ENCODE measurements around the gene FMN1. TPM values are rescaled to one million over a fixed set of nuclear protein-coding genes. Genes with fewer than 3 reads are reported as not detected.
A peak's percentile ranks its signal among the peaks of the same experiment; 100 is the strongest.

Gene FMN1
- total RNA-seq, 4 donors from 2014 or later: 32.6 to 102 (median 63.0) TPM

DNA sequence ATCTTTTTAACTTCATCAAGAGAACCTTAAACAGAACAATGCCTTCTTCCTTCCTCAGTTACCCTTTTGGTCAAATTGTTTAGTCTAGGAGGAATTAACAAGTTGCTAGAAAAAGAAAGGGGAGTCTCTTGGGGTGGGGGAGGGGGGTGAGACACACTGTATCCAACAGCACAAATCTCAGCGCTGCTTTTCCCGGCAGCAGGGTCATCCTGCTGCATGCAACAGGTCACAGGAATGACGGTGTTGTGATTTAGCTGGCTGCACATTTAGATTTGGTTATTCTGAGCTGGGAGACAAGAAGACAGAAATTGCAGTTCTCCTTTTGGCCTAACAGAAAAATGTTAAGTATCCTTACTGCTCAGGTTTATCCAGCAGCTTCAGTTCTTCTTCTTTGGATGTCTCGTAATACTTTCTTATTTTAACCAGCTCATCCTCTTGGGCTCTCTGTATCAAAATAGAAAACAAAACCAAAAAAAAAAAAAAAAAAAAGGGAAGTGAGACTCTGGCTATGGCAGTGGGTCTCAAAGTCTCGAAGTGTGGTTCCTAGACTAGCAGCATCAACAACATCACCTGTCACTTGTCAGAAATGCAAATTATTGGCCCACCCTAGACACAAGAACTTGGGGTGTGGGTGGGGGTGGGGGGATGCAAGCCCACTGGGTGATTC is 286.2 kb downstream of the FMN1 start:
- intact Hi-C loops (cut with DNase I; ENCODE audit: low total_unique reads) (no loop called here), in situ Hi-C loops (cut with MboI; ENCODE audit: low pct_ligation_motif_present in 1 of 4, low pct_unique_long_range_greater_than_20kb in 1 of 4, low sequenced_read_pairs in 3 of 4) (no loop called here)
- WGBS, 2 donors (ENCODE audit: low coverage in 1 of 2): 54 to 92% methylated on average over 2 to 5 of the region's 5 CpGs
- Histone ChIP-seq H3K9me3 (no peaks in the 10 kb centered on the region), H3K27ac (peak overlapping the region in 2 of 4 donors; percentile 39 to 53), H3K4me3 (no peak overlapping the region), H3K4me1 (peaks cover 0 to 7% (median 3%) of the 10 kb centered on the region in 4 donors), H3K27me3 (no peaks in the 10 kb centered on the region), H3K36me3 (no peaks in the 10 kb centered on the region)
- peak; percentile 15 for DNase-seq
- TF ChIP-seq EP300 (IDR thresholded peaks at IDR 0.05; ENCODE audit: low read depth) (no peak), POLR2A (IDR thresholded peaks at IDR 0.05) (no peak), CTCF (IDR thresholded peaks at IDR 0.05) (no peak), POLR2AphosphoS5 (IDR thresholded peaks at IDR 0.05) (no peak)

DNA sequence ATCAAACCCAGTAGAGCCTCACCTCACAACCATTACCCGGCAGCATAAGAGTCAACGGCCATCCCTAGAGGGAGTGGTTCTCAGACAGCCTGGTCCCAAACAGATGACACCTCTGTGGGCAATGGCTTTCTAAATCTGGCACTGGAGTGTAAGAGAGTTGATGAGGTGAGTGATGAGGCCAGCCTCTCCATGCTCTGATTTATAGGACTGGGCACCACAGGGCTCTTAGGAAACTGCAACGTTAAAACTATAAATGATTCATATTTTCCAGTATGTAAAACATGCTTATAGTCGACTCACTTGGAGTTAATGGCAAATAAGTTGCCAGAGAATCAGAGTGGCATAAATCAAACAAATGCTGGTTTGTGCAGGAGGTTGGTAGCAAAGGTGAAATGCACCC is 289.0 kb downstream of the FMN1 start:
- Histone ChIP-seq H3K9me3 (no peaks in the 10 kb centered on the region), H3K4me3 (no peak overlapping the region), H3K4me1 (peaks cover 0 to 7% (median 3%) of the 10 kb centered on the region in 4 donors), H3K36me3 (no peaks in the 10 kb centered on the region), H3K27me3 (no peaks in the 10 kb centered on the region), H3K27ac (no peak overlapping the region)
- intact Hi-C loops (cut with DNase I; ENCODE audit: low total_unique reads): no loop called here
- TF ChIP-seq POLR2AphosphoS5 (IDR thresholded peaks at IDR 0.05) (no peak), POLR2A (IDR thresholded peaks at IDR 0.05) (no peak), EP300 (IDR thresholded peaks at IDR 0.05; ENCODE audit: low read depth) (no peak), CTCF (IDR thresholded peaks at IDR 0.05) (no peak)
- DNase-seq: no peak
- in situ Hi-C loops (cut with MboI; ENCODE audit: low pct_ligation_motif_present in 1 of 4, low pct_unique_long_range_greater_than_20kb in 1 of 4, low sequenced_read_pairs in 3 of 4): no loop called here
- WGBS, 2 donors (ENCODE audit: low coverage in 1 of 2): 64 to 74% methylated on average over 2 to 4 of the region's 4 CpGs

- Histone ChIP-seq H3K4me3 (no peak overlapping the region), H3K9me3 (no peaks in the 10 kb centered on the region), H3K4me1 (peaks cover 0 to 7% (median 3%) of the 10 kb centered on the region in 4 donors), H3K27me3 (no peaks in the 10 kb centered on the region), H3K27ac (no peak overlapping the region), H3K36me3 (no peaks in the 10 kb centered on the region)
- intact Hi-C loops (cut with DNase I; ENCODE audit: low total_unique reads) (no loop called here), in situ Hi-C loops (cut with MboI; ENCODE audit: low pct_ligation_motif_present in 1 of 4, low pct_unique_long_range_greater_than_20kb in 1 of 4, low sequenced_read_pairs in 3 of 4) (no loop called here)
- no peak for DNase-seq
- TF ChIP-seq POLR2AphosphoS5 (IDR thresholded peaks at IDR 0.05) (no peak), POLR2A (IDR thresholded peaks at IDR 0.05) (no peak), EP300 (IDR thresholded peaks at IDR 0.05; ENCODE audit: low read depth) (no peak), CTCF (IDR thresholded peaks at IDR 0.05) (no peak)
- WGBS, 2 donors (ENCODE audit: low coverage in 1 of 2): 79 to 83% methylated on average over 2 of the region's 2 CpGs
Measured at GRCh38 chr15:32904448-32904847, 290.1 kb downstream of the FMN1 start.

DNA sequence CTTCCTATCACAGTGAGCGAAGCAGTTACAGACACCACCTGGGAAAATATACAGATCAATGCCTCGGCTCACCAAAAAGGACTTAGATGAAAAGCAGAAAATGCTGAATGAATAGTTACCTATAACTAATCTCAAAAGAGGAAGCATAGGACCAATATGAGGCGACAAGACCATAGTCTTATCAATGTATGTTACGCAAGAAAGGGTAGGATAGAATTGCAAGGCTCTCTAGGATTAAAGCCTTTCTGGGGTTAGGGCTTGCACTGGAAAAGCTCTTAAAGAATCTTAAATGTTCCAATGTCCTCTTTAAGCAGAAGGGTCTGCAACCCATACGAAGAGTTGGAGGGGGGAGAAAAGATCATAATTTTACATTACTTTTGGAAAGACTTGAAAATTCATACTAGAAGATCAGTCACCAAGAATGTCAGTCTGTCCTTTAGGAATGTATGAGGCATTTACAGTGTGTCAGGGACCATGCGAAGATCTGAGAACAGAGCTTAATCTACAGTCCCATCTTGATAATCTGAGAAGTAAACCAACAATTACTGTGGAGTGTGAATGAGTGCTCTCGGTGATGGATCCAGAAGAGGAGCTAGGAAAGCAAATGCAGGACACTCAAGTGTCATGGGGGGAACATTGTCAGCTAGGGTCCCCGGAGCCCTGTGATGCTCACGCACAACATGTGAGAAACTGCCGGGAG is 290.8 kb downstream of the FMN1 start:
- H3K4me1 ChIP-seq: peaks cover 0 to 7% (median 5%) of the 10 kb centered on the region in 4 donors
- DNase-seq: no peak
- H3K4me3 ChIP-seq: no peak overlapping the region
- no peak overlapping the region for H3K27ac ChIP-seq
- intact Hi-C loops (cut with DNase I; ENCODE audit: low total_unique reads) (no loop called here), in situ Hi-C loops (cut with MboI; ENCODE audit: low pct_ligation_motif_present in 1 of 4, low pct_unique_long_range_greater_than_20kb in 1 of 4, low sequenced_read_pairs in 3 of 4) (no loop called here)
- 85 to 94% methylated on average over 6 to 10 of the region's 10 CpGs for WGBS, 2 donors (ENCODE audit: low coverage in 1 of 2)
- H3K9me3 ChIP-seq: no peaks in the 10 kb centered on the region
- no peaks in the 10 kb centered on the region for H3K36me3 ChIP-seq
- H3K27me3 ChIP-seq: no peaks in the 10 kb centered on the region
- TF ChIP-seq CTCF (IDR thresholded peaks at IDR 0.05) (no peak), POLR2A (IDR thresholded peaks at IDR 0.05) (no peak), EP300 (IDR thresholded peaks at IDR 0.05; ENCODE audit: low read depth) (no peak), POLR2AphosphoS5 (IDR thresholded peaks at IDR 0.05) (no peak)

All from transverse colon (tissue), 4 donors.